GM23248 (cell line): ENCODE data around the gene WDR18. TPM values are rescaled to one million over a fixed set of nuclear protein-coding genes. Genes with fewer than 3 reads are reported as not detected.

ENCODE experiments used
- DNase-seq: peaks from one replicate; pipeline ENCODE4 v3.0.0-alpha.2; 2015
- H2AFZ ChIP-seq: fragments of 200-600 bp; sonication (generic); 2 replicates; pipeline ENCODE4 v1.6.1; 2016; ENCODE audit warnings: antibody characterized with exemption
- H3F3A ChIP-seq: fragments of 200-600 bp; sonication (generic); 2 replicates; pipeline ENCODE4 v1.6.1; 2016; ENCODE audit warnings: mild to moderate bottlenecking, antibody characterized with exemption, mixed run types; ENCODE audit not compliant: insufficient read depth
- H3K27ac ChIP-seq: fragments of 200-600 bp; sonication (generic); 2 replicates; pipeline ENCODE4 v1.5.1; 2016; ENCODE audit warnings: mild to moderate bottlenecking
- H3K27me3 ChIP-seq: fragments of 200-600 bp; sonication (generic); replicated peaks from 2 replicates; pipeline ENCODE4 v1.6.1; 2016; ENCODE audit warnings: mild to moderate bottlenecking; ENCODE audit not compliant: insufficient read depth
- H3K36me3 ChIP-seq: fragments of 200-600 bp; sonication (generic); 2 replicates; pipeline ENCODE4 v1.6.1; 2016; ENCODE audit warnings: low read depth, mild to moderate bottlenecking
- H3K4me1 ChIP-seq: fragments of 200-600 bp; sonication (generic); 2 replicates; pipeline ENCODE4 v1.6.1; 2016; ENCODE audit warnings: mild to moderate bottlenecking; ENCODE audit not compliant: insufficient read depth
- H3K4me2 ChIP-seq: fragments of 200-600 bp; sonication (generic); one replicate; pipeline ENCODE4 v1.6.1; 2016; ENCODE audit warnings: mild to moderate bottlenecking; ENCODE audit not compliant: unreplicated experiment
- H3K4me3 ChIP-seq: fragments of 200-600 bp; sonication (generic); 2 replicates; pipeline ENCODE4 v1.5.1; 2016; ENCODE audit warnings: mild to moderate bottlenecking
- H3K79me2 ChIP-seq: fragments of 200-600 bp; sonication (generic); 2 replicates; pipeline ENCODE4 v1.6.1; 2016; ENCODE audit warnings: mild to moderate bottlenecking; ENCODE audit not compliant: insufficient read depth
- H3K9ac ChIP-seq: fragments of 200-600 bp; sonication (generic); 2 replicates; pipeline ENCODE4 v1.6.1; 2016; ENCODE audit warnings: mild to moderate bottlenecking
- H3K9me2 ChIP-seq: fragments of 200-600 bp; sonication (generic); 2 replicates; pipeline ENCODE4 v1.6.1; 2016; ENCODE audit warnings: mixed run types, mild to moderate bottlenecking, moderate library complexity; ENCODE audit not compliant: insufficient read depth
- H3K9me3 ChIP-seq: fragments of 200-600 bp; sonication (generic); one replicate; pipeline ENCODE4 v1.6.1; 2017; ENCODE audit warnings: low read depth
- H4K20me1 ChIP-seq: fragments of 200-600 bp; sonication (generic); 2 replicates; pipeline ENCODE4 v1.6.0; 2016; ENCODE audit not compliant: insufficient read depth
- EZH2 ChIP-seq: fragments of 200-600 bp; sonication (generic); IDR thresholded peaks from 2 replicates; pipeline ENCODE4 v1.6.1; 2018; ENCODE audit warnings: antibody characterized with exemption, mild to moderate bottlenecking; ENCODE audit not compliant: insufficient read depth, poor library complexity, severe bottlenecking
- EZH2phosphoT487 ChIP-seq: fragments of 200-600 bp; sonication (generic); IDR thresholded peaks from 2 replicates; pipeline ENCODE4 v1.6.1; 2018; ENCODE audit warnings: antibody characterized with exemption, moderate library complexity, mild to moderate bottlenecking, low read depth; ENCODE audit not compliant: insufficient read depth
- WGBS, 2 experiments: methylation state at CpG; one replicate each; pipeline ENCODE4 v1.1.6; 2015 to 2017; ENCODE audit warnings: low lambda C conversion rate in 2 of 2, low coverage in 1 of 2; ENCODE audit errors: missing lambda C conversion rate in 2 of 2; 5-methylcytosine and 5-hydroxymethylcytosine counted together
- in situ Hi-C: fragments of 300-500 bp; cut with MboI; formaldehyde crosslinking; loops from 2 replicates; pipeline ENCODE4 v1.15.0; 2020
- polyA plus RNA-seq: library from polyadenylated mRNA; unstranded; fragments of >200 nt; fragmentation: Nextera tagmentation; extraction: Ambion mirVana; gene quantifications from 2 replicates; pipeline ENCODE4 v1.2.1, GENCODE V29; 2016
- total RNA-seq: library from RNA; depleted of rRNA; stranded (reverse); fragments of >200 nt; shearing (Covaris generic); gene quantifications from 2 replicates; pipeline ENCODE4 v1.2.3, GENCODE V29; 2014

The WDR18 gene
- total and polyA plus RNA-seq, 2 experiments from 2014 or later, result 83.4 to 157 TPM

DNA sequence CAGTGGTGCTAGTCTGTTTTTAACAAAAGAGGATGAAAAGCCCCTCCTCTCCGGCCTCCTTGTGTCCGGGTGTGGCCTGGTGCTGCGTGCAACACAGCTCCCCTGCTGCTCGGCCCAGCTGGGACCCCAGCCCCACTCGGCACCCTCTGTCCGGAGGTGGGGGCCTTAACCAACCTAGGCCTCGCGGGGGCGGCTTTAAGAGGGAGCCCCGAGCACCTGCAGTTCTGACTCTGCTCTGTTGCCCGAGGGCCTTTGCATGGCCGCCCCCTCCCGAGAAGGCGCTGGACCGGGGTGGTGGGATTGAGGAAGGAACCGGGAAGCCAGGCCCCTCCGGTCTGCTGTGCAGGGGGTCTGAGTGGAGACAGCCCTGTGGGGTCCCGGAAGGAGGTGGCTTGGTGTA, 10.4 kb downstream of the WDR18 start:
- in situ Hi-C loops, result no loop called here
- Histone ChIP-seq H3K4me1 (no peaks in the 10 kb centered on the region), H3K27me3 (peaks cover 25% of the 10 kb centered on the region), H3K9me3 (no peaks in the 10 kb centered on the region), H2AFZ (no peak overlapping the region), H3K4me2 (no peak overlapping the region), H3K36me3 (no peaks in the 10 kb centered on the region; the same call in 1 of the 2 replicates), H3K79me2 (no peaks in the 10 kb centered on the region), H3K4me3 (no peak overlapping the region), H3F3A (peaks cover 6% of the 10 kb centered on the region; the same call in 1 of the 2 replicates), H4K20me1 (no peaks in the 10 kb centered on the region), H3K27ac (no peak overlapping the region), H3K9me2 (no peaks in the 10 kb centered on the region), H3K9ac (no peak overlapping the region)
- WGBS, 2 experiments, result 95 to 98% methylated on average over 12 to 18 of the region's 18 CpGs
- TF ChIP-seq EZH2, result no peak
- no peak for TF ChIP-seq EZH2phosphoT487
- no peak for DNase-seq

DNA sequence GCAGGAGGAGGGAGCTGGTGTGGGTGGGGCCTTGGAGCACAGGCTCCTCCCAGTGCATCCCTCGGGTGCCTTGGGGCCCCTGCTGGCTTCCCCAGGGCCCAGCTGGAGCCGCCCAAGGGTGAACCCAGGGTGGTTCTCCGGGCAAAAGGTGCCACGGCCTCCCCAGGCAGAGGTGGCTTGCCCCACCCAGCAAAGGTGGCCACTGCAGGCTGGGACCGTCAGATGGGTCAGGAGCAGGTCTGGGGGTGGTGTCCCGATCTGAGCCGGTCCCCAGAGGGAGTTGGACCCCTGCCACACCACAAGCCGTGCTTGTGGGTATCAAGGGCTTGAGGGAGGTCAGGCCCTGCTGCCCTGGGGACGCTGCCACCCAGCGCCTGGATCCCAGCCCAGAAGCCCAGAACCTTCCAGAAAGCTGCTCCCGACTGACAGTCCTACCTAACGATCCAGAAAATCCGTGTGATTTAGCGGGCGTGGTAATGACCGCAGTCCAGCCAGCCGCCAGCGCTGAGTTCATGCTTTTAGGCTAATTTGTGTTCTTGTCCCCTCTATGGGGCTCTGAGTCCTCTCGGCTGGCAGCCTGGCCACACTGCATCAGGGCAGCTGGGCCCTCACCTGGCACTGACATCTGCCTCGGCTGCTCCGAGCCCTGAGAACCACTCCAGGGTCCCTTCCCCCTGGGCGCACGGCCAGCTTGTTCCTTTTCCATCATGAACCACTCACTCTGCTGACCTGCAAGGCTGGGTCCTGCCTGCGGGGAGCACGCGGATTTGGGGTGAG, 11.1 kb downstream of the WDR18 start:
- 71 to 78% methylated on average over 24 to 26 of the region's 26 CpGs for WGBS, 2 experiments
- Histone ChIP-seq H2AFZ (no peak overlapping the region), H3K27ac (no peak overlapping the region), H3K9me3 (no peaks in the 10 kb centered on the region), H3K4me3 (no peak overlapping the region), H3K9ac (no peak overlapping the region), H3K36me3 (no peaks in the 10 kb centered on the region; the same call in 1 of the 2 replicates), H3K27me3 (peaks cover 27% of the 10 kb centered on the region), H3F3A (peaks cover 6% of the 10 kb centered on the region; the same call in 1 of the 2 replicates), H3K4me2 (no peak overlapping the region), H3K9me2 (no peaks in the 10 kb centered on the region), H3K79me2 (no peaks in the 10 kb centered on the region), H4K20me1 (no peaks in the 10 kb centered on the region), H3K4me1 (no peaks in the 10 kb centered on the region)
- TF ChIP-seq EZH2 (no peak), EZH2phosphoT487 (no peak)
- in situ Hi-C loops, result no loop called here
- no peak for DNase-seq

DNA sequence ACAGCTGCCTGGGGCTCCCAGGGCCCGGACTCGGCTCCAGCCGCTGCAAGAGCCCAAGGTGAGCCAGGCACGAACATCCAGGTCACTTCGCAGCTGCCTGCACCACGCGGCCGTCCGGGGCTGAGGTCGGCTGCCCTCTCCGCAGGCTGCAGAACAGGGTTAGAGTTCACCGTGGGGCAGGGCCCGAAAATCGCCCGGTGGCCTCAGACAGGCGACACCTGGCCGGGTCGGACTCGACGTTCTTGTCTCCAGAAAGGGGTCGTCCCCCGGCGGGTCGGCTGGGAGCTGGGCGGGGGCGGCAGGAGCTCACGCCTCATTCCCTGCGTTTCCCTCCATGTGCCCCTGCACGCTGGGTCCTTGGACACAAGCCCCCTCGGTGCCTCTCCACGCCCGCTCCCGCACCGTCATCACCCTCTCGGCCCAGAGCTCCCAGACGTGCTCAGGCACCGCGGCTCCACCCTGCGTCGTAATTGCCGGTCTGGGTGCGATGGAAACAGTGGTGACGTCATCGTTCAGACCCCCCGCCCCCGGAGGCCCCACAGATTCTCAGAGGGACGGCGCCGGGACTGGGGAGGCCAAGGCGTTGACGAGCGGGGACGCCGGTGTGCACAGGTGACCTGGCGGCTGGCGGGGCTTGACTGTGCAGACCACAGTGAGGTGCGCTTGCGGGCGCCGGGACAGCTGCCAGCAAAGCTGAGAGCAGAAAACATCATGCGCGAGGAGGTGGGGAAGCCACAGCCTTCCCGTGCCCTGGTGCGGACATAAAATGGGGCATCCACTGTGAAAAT, 12.1 kb downstream of the WDR18 start:
- Histone ChIP-seq H3K4me3 (peak overlapping the region; percentile 41), H3K9ac (peak overlapping the region; percentile 28; the same call in 1 of the 2 replicates), H3K27ac (no peak overlapping the region), H3K4me1 (no peaks in the 10 kb centered on the region), H3K9me2 (no peaks in the 10 kb centered on the region), H3K36me3 (no peaks in the 10 kb centered on the region; the same call in 1 of the 2 replicates), H3F3A (no peaks in the 10 kb centered on the region), H4K20me1 (no peaks in the 10 kb centered on the region), H3K9me3 (no peaks in the 10 kb centered on the region), H3K79me2 (no peaks in the 10 kb centered on the region), H2AFZ (no peak overlapping the region), H3K4me2 (no peak overlapping the region), H3K27me3 (peaks cover 27% of the 10 kb centered on the region)
- in situ Hi-C loops, result no loop called here
- peak; percentile 84 for DNase-seq
- 8 to 13% methylated on average over 59 to 63 of the region's 64 CpGs for WGBS, 2 experiments
- TF ChIP-seq EZH2phosphoT487 (no peak), EZH2 (no peak)

DNA sequence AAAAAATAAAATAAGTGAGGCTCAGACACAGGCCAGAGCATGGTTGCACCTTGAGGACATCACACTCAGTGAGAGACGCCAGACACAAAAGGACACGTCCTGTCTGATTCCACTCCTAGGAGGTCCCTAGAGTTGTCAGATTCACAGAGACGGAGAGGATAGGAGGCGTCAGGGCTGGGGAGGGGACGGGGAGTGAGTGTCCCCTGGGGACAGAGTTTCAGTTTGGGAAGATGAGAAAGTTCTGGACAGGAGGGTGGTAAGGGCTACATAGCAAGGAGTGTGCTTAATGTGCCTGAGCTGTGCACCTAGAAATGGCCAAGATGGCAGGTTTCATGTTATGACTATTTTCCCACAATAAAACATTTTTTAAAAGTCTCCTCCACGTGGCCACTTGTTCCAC, 13.9 kb downstream of the WDR18 start:
- no peak overlapping the region for H3K9ac ChIP-seq
- no peak for DNase-seq
- no peaks in the 10 kb centered on the region for H3K9me2 ChIP-seq
- WGBS, 2 experiments, result 2 to 7% methylated on average over 6 of the region's 6 CpGs
- no peak overlapping the region for H3K27ac ChIP-seq
- H3K4me3 ChIP-seq, result no peak overlapping the region
- in situ Hi-C loops, result no loop called here
- no peaks in the 10 kb centered on the region for H4K20me1 ChIP-seq
- H3K79me2 ChIP-seq, result no peaks in the 10 kb centered on the region
- no peak overlapping the region for H3K4me2 ChIP-seq
- no peaks in the 10 kb centered on the region for H3F3A ChIP-seq
- no peak overlapping the region for H2AFZ ChIP-seq
- no peaks in the 10 kb centered on the region for H3K9me3 ChIP-seq
- peaks cover 27% of the 10 kb centered on the region for H3K27me3 ChIP-seq
- H3K4me1 ChIP-seq, result no peaks in the 10 kb centered on the region
- no peaks in the 10 kb centered on the region for H3K36me3 ChIP-seq
- TF ChIP-seq EZH2phosphoT487, result no peak
- TF ChIP-seq EZH2, result no peak
